H9 (cell line): ENCODE measurements around the gene BOD1. TPM values are rescaled to one million over a fixed set of nuclear protein-coding genes. Genes with fewer than 3 reads are reported as not detected.
A peak's percentile ranks its signal among the peaks of the same experiment; 100 is the strongest.

Experiments
- DNase-seq: peaks from one replicate; pipeline ENCODE4 v3.0.0-alpha.2; 2017
- H2AFZ ChIP-seq: one replicate; pipeline ENCODE4 v1.6.1; 2013; ENCODE audit warnings: mild to moderate bottlenecking, low read length, control low read depth, moderate library complexity
- H2AK5ac ChIP-seq: 2 replicates; pipeline ENCODE4 v1.6.1; 2013; ENCODE audit warnings: low read length, control low read depth, mixed read lengths; ENCODE audit not compliant: insufficient read length
- H2BK120ac ChIP-seq: one replicate; pipeline ENCODE4 v1.6.1; 2013; ENCODE audit warnings: low read depth, mild to moderate bottlenecking, low read length, control low read depth, inconsistent platforms; ENCODE audit not compliant: poor library complexity, severe bottlenecking
- H2BK12ac ChIP-seq: 2 replicates; pipeline ENCODE4 v1.6.1; 2013; ENCODE audit warnings: low read length, control low read depth, mixed read lengths, low read depth; ENCODE audit not compliant: insufficient read length
- H2BK15ac ChIP-seq: 2 replicates; pipeline ENCODE4 v1.6.1; 2013; ENCODE audit warnings: low read depth, low read length, control low read depth
- H2BK20ac ChIP-seq: one replicate; pipeline ENCODE4 v1.6.1; 2013; ENCODE audit warnings: low read depth, mild to moderate bottlenecking, low read length, control low read depth, inconsistent platforms; ENCODE audit not compliant: poor library complexity, severe bottlenecking
- H2BK5ac ChIP-seq: 2 replicates; pipeline ENCODE4 v1.6.1; 2013; ENCODE audit warnings: low read length, control low read depth, mixed read lengths; ENCODE audit not compliant: insufficient read length
- H3K14ac ChIP-seq: 2 replicates; pipeline ENCODE4 v1.6.1; 2013; ENCODE audit warnings: low read length, control low read depth; ENCODE audit not compliant: insufficient read depth
- H3K18ac ChIP-seq: 2 replicates; pipeline ENCODE4 v1.6.1; 2013; ENCODE audit warnings: low read depth, mild to moderate bottlenecking, mixed read lengths, low read length, control low read depth; ENCODE audit not compliant: insufficient read length
- H3K23ac ChIP-seq: 2 replicates; pipeline ENCODE4 v1.6.1; 2013; ENCODE audit warnings: low read length, control low read depth, mixed read lengths, low read depth; ENCODE audit not compliant: insufficient read length
- H3K23me2 ChIP-seq: 2 replicates; pipeline ENCODE4 v1.6.1; 2013; ENCODE audit warnings: low read depth, mild to moderate bottlenecking, mixed read lengths, low read length, control low read depth; ENCODE audit not compliant: insufficient read length, poor library complexity, severe bottlenecking
- H3K27ac ChIP-seq: 2 replicates; pipeline ENCODE4 v1.5.1; 2013; ENCODE audit warnings: low read length, control low read depth, mixed read lengths, low read depth; ENCODE audit not compliant: insufficient read length
- H3K27me3 ChIP-seq: 2 replicates; pipeline ENCODE4 v1.6.1; 2013; ENCODE audit warnings: low read length, control low read depth, inconsistent platforms; ENCODE audit not compliant: insufficient read depth
- H3K4ac ChIP-seq: 2 replicates; pipeline ENCODE4 v1.6.1; 2013; ENCODE audit warnings: low read depth, mild to moderate bottlenecking, control low read depth, inconsistent platforms, low read length, moderate library complexity
- H3K4me1 ChIP-seq: 2 replicates; pipeline ENCODE4 v1.6.1; 2013; ENCODE audit warnings: low read length, control low read depth, inconsistent platforms; ENCODE audit not compliant: insufficient read depth
- H3K4me2 ChIP-seq: 2 replicates; pipeline ENCODE4 v1.6.1; 2013; ENCODE audit warnings: low read length, control low read depth, mixed read lengths; ENCODE audit not compliant: insufficient read length, insufficient read depth
- H3K56ac ChIP-seq: 2 replicates; pipeline ENCODE4 v1.6.1; 2013; ENCODE audit warnings: low read depth, mild to moderate bottlenecking, mixed read lengths, low read length, control low read depth; ENCODE audit not compliant: insufficient read length
- H3K79me1 ChIP-seq: 2 replicates; pipeline ENCODE4 v1.6.1; 2013; ENCODE audit warnings: low read depth, mild to moderate bottlenecking, moderate library complexity, low read length, control low read depth, inconsistent platforms; ENCODE audit not compliant: insufficient read depth, poor library complexity, severe bottlenecking
- H3K79me2 ChIP-seq: 2 replicates; pipeline ENCODE4 v1.6.1; 2013; ENCODE audit warnings: low read length, control low read depth, inconsistent platforms; ENCODE audit not compliant: insufficient read depth
- H3K9ac ChIP-seq: 2 replicates; pipeline ENCODE4 v1.6.1; 2013; ENCODE audit warnings: low read length, control low read depth, mixed read lengths; ENCODE audit not compliant: insufficient read length; ENCODE audit errors: extremely low read depth
- H3K9me3 ChIP-seq: one replicate; pipeline ENCODE4 v1.6.1; 2013; ENCODE audit warnings: low read depth, low read length, inconsistent platforms; ENCODE audit not compliant: control insufficient read depth
- H3T11ph ChIP-seq: one replicate; pipeline ENCODE4 v1.6.1; 2013; ENCODE audit warnings: mild to moderate bottlenecking, low read length, control low read depth, inconsistent platforms
- H4K20me1 ChIP-seq: one replicate; pipeline ENCODE4 v1.6.1; 2013; ENCODE audit not compliant: control insufficient read depth, insufficient read length, insufficient read depth
- H4K5ac ChIP-seq: 2 replicates; pipeline ENCODE4 v1.6.1; 2013; ENCODE audit warnings: low read depth, mild to moderate bottlenecking, mixed read lengths, low read length, control low read depth; ENCODE audit not compliant: insufficient read length
- H4K8ac ChIP-seq: replicated peaks from 2 replicates; pipeline ENCODE4 v1.6.1; 2013; ENCODE audit warnings: low read length, control low read depth, mixed read lengths, low read depth; ENCODE audit not compliant: insufficient read length
- H4K91ac ChIP-seq: 2 replicates; pipeline ENCODE4 v1.6.1; 2013; ENCODE audit warnings: low read depth, mild to moderate bottlenecking, moderate library complexity, mixed read lengths, low read length, control low read depth; ENCODE audit not compliant: insufficient read length
- H3K27ac Mint-ChIP-seq, 3 experiments: 2 replicates in 2 of 3; 3 replicates in 1 of 3; pipeline ENCODE4 v1.8.0; 2020 to 2021; ENCODE audit warnings: mixed read lengths in 3 of 3, mild to moderate bottlenecking in 1 of 3, moderate library complexity in 1 of 3
- H3K27me3 Mint-ChIP-seq: 2 replicates; pipeline ENCODE4 v1.8.0; 2021; ENCODE audit warnings: low read depth, mild to moderate bottlenecking, moderate library complexity, mixed read lengths
- H3K36me3 Mint-ChIP-seq, 3 experiments: 2 replicates in 2 of 3; 3 replicates in 1 of 3; pipeline ENCODE4 v1.8.0; 2020 to 2021; ENCODE audit warnings: low read depth in 3 of 3, mixed read lengths in 3 of 3; ENCODE audit not compliant: insufficient read depth in 1 of 3
- H3K4me1 Mint-ChIP-seq, 2 experiments: 2 replicates each; pipeline ENCODE4 v1.8.0; 2020; ENCODE audit warnings: mixed read lengths in 2 of 2
- H3K4me3 Mint-ChIP-seq, 2 experiments: 2 replicates in 1 of 2; 3 replicates in 1 of 2; pipeline ENCODE4 v1.8.0; 2020 to 2021; ENCODE audit warnings: mild to moderate bottlenecking in 2 of 2, mixed read lengths in 2 of 2, moderate library complexity in 1 of 2
- H3K9me3 Mint-ChIP-seq, 2 experiments: 2 replicates in 1 of 2; 3 replicates in 1 of 2; pipeline ENCODE4 v1.8.0; 2020; ENCODE audit warnings: mild to moderate bottlenecking in 2 of 2, mixed read lengths in 2 of 2, moderate library complexity in 1 of 2
- WGBS: extraction: QIAGEN DNeasy Blood & Tissue Kit; methylation state at CpG from one replicate; pipeline ENCODE4 v1.1.7; 2013; ENCODE audit warnings: missing lambda C conversion rate, low lambda C conversion rate, mixed read lengths; ENCODE audit not compliant: insufficient read length; ENCODE audit errors: extremely low coverage; 5-methylcytosine and 5-hydroxymethylcytosine counted together
- total RNA-seq: library from RNA; stranded (reverse); gene quantifications from 2 replicates; pipeline ENCODE4 v1.2.1, GENCODE V29; 2021
- TF ChIP-seq, protein P1 (sequence below): fragments of 200-600 bp; sonication (generic); conservative IDR thresholded peaks from 3 replicates; pipeline ENCODE4 v1.8.0; 2021; ENCODE audit warnings: antibody characterized with exemption, mild to moderate bottlenecking

BOD1 gene
- total RNA-seq, 1 experiment from 2014 or later = 121 TPM

DNA sequence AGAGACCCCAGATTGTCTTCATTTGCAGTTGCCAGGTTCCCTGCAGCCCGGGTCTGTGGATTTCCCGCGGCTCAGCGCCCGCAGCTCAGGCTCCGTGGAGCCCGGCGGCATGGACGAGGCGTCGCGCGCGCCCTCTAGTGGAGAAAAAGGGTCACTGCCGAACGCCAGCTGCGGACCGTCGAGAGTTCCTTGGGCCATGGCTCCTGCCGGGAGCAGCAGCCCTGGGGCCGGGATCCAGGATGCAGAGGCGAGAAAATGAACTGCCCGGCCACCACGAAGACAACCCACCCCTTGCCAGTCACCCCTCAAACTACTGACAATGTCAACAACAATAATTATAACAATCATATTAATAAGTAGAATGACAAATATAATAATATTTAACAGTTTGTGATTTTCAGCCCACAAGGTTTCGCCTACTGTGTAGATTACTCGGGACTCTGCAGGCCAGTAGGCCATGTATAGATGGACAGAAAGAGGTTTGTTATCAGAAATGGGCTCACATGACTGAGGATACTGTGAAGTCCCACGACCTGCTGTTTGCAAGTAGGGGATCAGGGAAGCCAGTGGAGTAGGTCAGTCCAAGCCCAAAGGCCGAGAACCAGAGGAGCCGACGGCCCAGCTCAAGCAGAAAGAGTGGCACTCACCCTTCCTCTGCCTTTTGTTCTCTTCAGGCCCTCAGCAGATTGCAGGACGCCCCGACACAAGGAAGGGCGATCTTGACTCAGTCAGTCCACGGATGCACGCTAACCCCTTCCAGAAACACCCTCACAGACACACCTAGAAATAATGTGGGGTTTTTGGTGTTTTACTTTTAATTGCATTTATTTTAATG lies 43.1 kb downstream of the BOD1 start:
- H4K8ac ChIP-seq = no peak overlapping the region
- H3K36me3 Mint-ChIP-seq = peaks cover 0 to 2% (median 0%) of the 10 kb centered on the region in 3 experiments; a peak in 1 of 7 replicates
- no peaks in the 10 kb centered on the region for H4K20me1 ChIP-seq
- no peak overlapping the region for H3K27ac Mint-ChIP-seq
- H3K4ac ChIP-seq = no peak overlapping the region
- H3K23me2 ChIP-seq = no peaks in the 10 kb centered on the region
- peaks cover 21% of the 10 kb centered on the region for H3K27me3 Mint-ChIP-seq
- no peak overlapping the region for H3K9ac ChIP-seq
- peak overlapping the region; percentile 28 for H3K4me2 ChIP-seq
- no peak overlapping the region for H3K27ac ChIP-seq
- H3K56ac ChIP-seq = no peak overlapping the region
- H2BK15ac ChIP-seq = no peak overlapping the region
- peaks cover 3% of the 10 kb centered on the region; the same call in 1 of the 2 replicates for H3K4me1 ChIP-seq
- H2BK12ac ChIP-seq = no peak overlapping the region
- no peak overlapping the region for H2BK5ac ChIP-seq
- no CpG with 5 or more reads among the region's 35 CpGs for WGBS
- H3K4me1 Mint-ChIP-seq = peaks cover 21 to 22% of the 10 kb centered on the region in 2 experiments
- no peaks in the 10 kb centered on the region for H3K9me3 ChIP-seq
- H3K79me2 ChIP-seq = no peaks in the 10 kb centered on the region
- H3K14ac ChIP-seq = no peak overlapping the region
- H2BK20ac ChIP-seq = no peak overlapping the region
- no peak overlapping the region for H2AFZ ChIP-seq
- H3K4me3 Mint-ChIP-seq = peak overlapping the region in 1 of 2 experiments; percentile 43; a peak in 2 of 5 replicates
- H2BK120ac ChIP-seq = no peak overlapping the region
- H3T11ph ChIP-seq = no peak overlapping the region
- no peak overlapping the region for H3K23ac ChIP-seq
- H3K18ac ChIP-seq = no peak overlapping the region
- peaks cover 2 to 6% of the 10 kb centered on the region in 2 experiments; a peak in 2 of 5 replicates for H3K9me3 Mint-ChIP-seq
- no peak overlapping the region for H4K91ac ChIP-seq
- TF ChIP-seq, protein P1, sequence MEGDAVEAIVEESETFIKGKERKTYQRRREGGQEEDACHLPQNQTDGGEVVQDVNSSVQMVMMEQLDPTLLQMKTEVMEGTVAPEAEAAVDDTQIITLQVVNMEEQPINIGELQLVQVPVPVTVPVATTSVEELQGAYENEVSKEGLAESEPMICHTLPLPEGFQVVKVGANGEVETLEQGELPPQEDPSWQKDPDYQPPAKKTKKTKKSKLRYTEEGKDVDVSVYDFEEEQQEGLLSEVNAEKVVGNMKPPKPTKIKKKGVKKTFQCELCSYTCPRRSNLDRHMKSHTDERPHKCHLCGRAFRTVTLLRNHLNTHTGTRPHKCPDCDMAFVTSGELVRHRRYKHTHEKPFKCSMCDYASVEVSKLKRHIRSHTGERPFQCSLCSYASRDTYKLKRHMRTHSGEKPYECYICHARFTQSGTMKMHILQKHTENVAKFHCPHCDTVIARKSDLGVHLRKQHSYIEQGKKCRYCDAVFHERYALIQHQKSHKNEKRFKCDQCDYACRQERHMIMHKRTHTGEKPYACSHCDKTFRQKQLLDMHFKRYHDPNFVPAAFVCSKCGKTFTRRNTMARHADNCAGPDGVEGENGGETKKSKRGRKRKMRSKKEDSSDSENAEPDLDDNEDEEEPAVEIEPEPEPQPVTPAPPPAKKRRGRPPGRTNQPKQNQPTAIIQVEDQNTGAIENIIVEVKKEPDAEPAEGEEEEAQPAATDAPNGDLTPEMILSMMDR = peak; percentile 99
- DNase-seq = peak; percentile 81
- H3K79me1 ChIP-seq = no peaks in the 10 kb centered on the region
- no peak overlapping the region for H2AK5ac ChIP-seq
- no peaks in the 10 kb centered on the region for H3K27me3 ChIP-seq
- H4K5ac ChIP-seq = no peak overlapping the region
